Activated naive CD8-positive, alpha-beta T cell (primary cell): ENCODE measurements around the gene HPS1.

Experiments used
- H3K27ac Mint-ChIP-seq: one replicate; pipeline ENCODE4 v1.8.0; 2021; ENCODE audit warnings: mixed read lengths
- H3K27me3 Mint-ChIP-seq: one replicate; pipeline ENCODE4 v1.8.0; 2021; ENCODE audit warnings: mixed read lengths
- H3K36me3 Mint-ChIP-seq: one replicate; pipeline ENCODE4 v1.8.0; 2021; ENCODE audit warnings: mixed read lengths
- H3K4me1 Mint-ChIP-seq: one replicate; pipeline ENCODE4 v1.8.0; 2021; ENCODE audit warnings: low read depth, mixed read lengths
- H3K4me3 Mint-ChIP-seq: one replicate; pipeline ENCODE4 v1.8.0; 2021; ENCODE audit warnings: mild to moderate bottlenecking, mixed read lengths
- H3K9me3 Mint-ChIP-seq: one replicate; pipeline ENCODE4 v1.8.0; 2021; ENCODE audit warnings: low read depth, mixed read lengths

The HPS1 gene

GRCh38 chr10:98402931-98403718, 43.6 kb downstream of the HPS1 start:
- Mint-ChIP-seq H3K27ac (no peak overlapping the region), H3K27me3 (no peaks in the 10 kb centered on the region), H3K4me1 (no peaks in the 10 kb centered on the region), H3K36me3 (peaks cover 15% of the 10 kb centered on the region), H3K9me3 (no peaks in the 10 kb centered on the region), H3K4me3 (no peak overlapping the region)

GRCh38 chr10:98402478-98402877, 44.3 kb downstream of the HPS1 start:
- Mint-ChIP-seq H3K27ac (no peak overlapping the region), H3K36me3 (peaks cover 15% of the 10 kb centered on the region), H3K4me1 (no peaks in the 10 kb centered on the region), H3K4me3 (no peak overlapping the region), H3K27me3 (no peaks in the 10 kb centered on the region), H3K9me3 (no peaks in the 10 kb centered on the region)

- Mint-ChIP-seq H3K27me3 (no peaks in the 10 kb centered on the region), H3K9me3 (no peaks in the 10 kb centered on the region), H3K4me3 (no peak overlapping the region), H3K27ac (no peak overlapping the region), H3K4me1 (no peaks in the 10 kb centered on the region), H3K36me3 (peaks cover 21% of the 10 kb centered on the region)
These were observed 46.3 kb downstream of the HPS1 start for GRCh38 chr10:98400482-98400881.

- H3K4me1 Mint-ChIP-seq = no peaks in the 10 kb centered on the region
- no peaks in the 10 kb centered on the region for H3K27me3 Mint-ChIP-seq
- H3K27ac Mint-ChIP-seq = no peak overlapping the region
- peaks cover 24% of the 10 kb centered on the region for H3K36me3 Mint-ChIP-seq
- H3K4me3 Mint-ChIP-seq = no peak overlapping the region
- no peaks in the 10 kb centered on the region for H3K9me3 Mint-ChIP-seq
These were observed 47.0 kb downstream of the HPS1 start for GRCh38 chr10:98399784-98400183.

- Mint-ChIP-seq H3K27me3 (no peaks in the 10 kb centered on the region), H3K9me3 (no peaks in the 10 kb centered on the region), H3K4me1 (peaks cover 5% of the 10 kb centered on the region), H3K4me3 (no peak overlapping the region), H3K27ac (no peak overlapping the region), H3K36me3 (peaks cover 29% of the 10 kb centered on the region)
These were observed 49.6 kb downstream of the HPS1 start for GRCh38 chr10:98397089-98397600.

GRCh38 chr10:98396096-98397063, 50.4 kb downstream of the HPS1 start:
- no peak overlapping the region for H3K27ac Mint-ChIP-seq
- H3K9me3 Mint-ChIP-seq = no peaks in the 10 kb centered on the region
- H3K4me1 Mint-ChIP-seq = peaks cover 12% of the 10 kb centered on the region
- H3K36me3 Mint-ChIP-seq = peaks cover 30% of the 10 kb centered on the region
- H3K27me3 Mint-ChIP-seq = no peaks in the 10 kb centered on the region
- no peak overlapping the region for H3K4me3 Mint-ChIP-seq

GRCh38 chr10:98394851-98395440, 51.8 kb downstream of the HPS1 start:
- Mint-ChIP-seq H3K4me1 (peaks cover 24% of the 10 kb centered on the region), H3K4me3 (no peak overlapping the region), H3K27me3 (no peaks in the 10 kb centered on the region), H3K27ac (no peak overlapping the region), H3K36me3 (peaks cover 26% of the 10 kb centered on the region), H3K9me3 (no peaks in the 10 kb centered on the region)

- H3K27ac Mint-ChIP-seq = no peak overlapping the region
- H3K4me1 Mint-ChIP-seq = peaks cover 24% of the 10 kb centered on the region
- no peaks in the 10 kb centered on the region for H3K27me3 Mint-ChIP-seq
- H3K36me3 Mint-ChIP-seq = peaks cover 28% of the 10 kb centered on the region
- peak overlapping the region; percentile 65 for H3K4me3 Mint-ChIP-seq
- H3K9me3 Mint-ChIP-seq = no peaks in the 10 kb centered on the region
These were observed 55.1 kb downstream of the HPS1 start for GRCh38 chr10:98391578-98391991.

GRCh38 chr10:98391065-98391464, 55.7 kb downstream of the HPS1 start:
- H3K9me3 Mint-ChIP-seq = no peaks in the 10 kb centered on the region
- H3K4me1 Mint-ChIP-seq = peaks cover 24% of the 10 kb centered on the region
- no peak overlapping the region for H3K27ac Mint-ChIP-seq
- H3K4me3 Mint-ChIP-seq = peak overlapping the region; percentile 65
- H3K36me3 Mint-ChIP-seq = peaks cover 25% of the 10 kb centered on the region
- H3K27me3 Mint-ChIP-seq = no peaks in the 10 kb centered on the region

GRCh38 chr10:98390406-98390805, 56.3 kb downstream of the HPS1 start:
- H3K27me3 Mint-ChIP-seq = no peaks in the 10 kb centered on the region

GRCh38 chr10:98389398-98389797, 57.3 kb downstream of the HPS1 start:
- Mint-ChIP-seq H3K27ac (no peak overlapping the region), H3K9me3 (no peaks in the 10 kb centered on the region), H3K4me3 (no peak overlapping the region)

More at GRCh38 chr10:98390406-98390805, 56.3 kb downstream of the HPS1 start:
- H3K4me1 Mint-ChIP-seq = peaks cover 24% of the 10 kb centered on the region
- no peaks in the 10 kb centered on the region for H3K9me3 Mint-ChIP-seq
- no peak overlapping the region for H3K27ac Mint-ChIP-seq
- no peak overlapping the region for H3K4me3 Mint-ChIP-seq
- peaks cover 24% of the 10 kb centered on the region for H3K36me3 Mint-ChIP-seq

GRCh38 chr10:98388101-98388655, 58.6 kb downstream of the HPS1 start:
- H3K27me3 Mint-ChIP-seq = no peaks in the 10 kb centered on the region
- H3K36me3 Mint-ChIP-seq = peaks cover 16% of the 10 kb centered on the region
- no peaks in the 10 kb centered on the region for H3K9me3 Mint-ChIP-seq
- H3K4me3 Mint-ChIP-seq = no peak overlapping the region
- no peak overlapping the region for H3K27ac Mint-ChIP-seq
- H3K4me1 Mint-ChIP-seq = peaks cover 24% of the 10 kb centered on the region

More at GRCh38 chr10:98389398-98389797, 57.3 kb downstream of the HPS1 start:
- H3K4me1 Mint-ChIP-seq = peaks cover 24% of the 10 kb centered on the region
- H3K36me3 Mint-ChIP-seq = peaks cover 19% of the 10 kb centered on the region
- H3K27me3 Mint-ChIP-seq = no peaks in the 10 kb centered on the region

- Mint-ChIP-seq H3K36me3 (peaks cover 9% of the 10 kb centered on the region), H3K4me3 (no peak overlapping the region), H3K27me3 (no peaks in the 10 kb centered on the region), H3K9me3 (no peaks in the 10 kb centered on the region), H3K4me1 (no peaks in the 10 kb centered on the region), H3K27ac (no peak overlapping the region)
These were observed 62.1 kb downstream of the HPS1 start for GRCh38 chr10:98384531-98385133.

GRCh38 chr10:98383869-98384268, 62.9 kb downstream of the HPS1 start:
- no peak overlapping the region for H3K27ac Mint-ChIP-seq
- no peaks in the 10 kb centered on the region for H3K27me3 Mint-ChIP-seq
- H3K4me3 Mint-ChIP-seq = no peak overlapping the region
- no peaks in the 10 kb centered on the region for H3K9me3 Mint-ChIP-seq
- H3K4me1 Mint-ChIP-seq = no peaks in the 10 kb centered on the region
- H3K36me3 Mint-ChIP-seq = peaks cover 5% of the 10 kb centered on the region
